Retinal pigment epithelial cell (primary cell): ENCODE results near the gene UCHL1.

ENCODE experiments used
- DNase-seq: peaks from one replicate; pipeline ENCODE4 v3.0.0-alpha.2; 2010; ENCODE audit warnings: low read depth
- H3K4me3 ChIP-seq: 2 replicates; pipeline ENCODE4 v1.5.1; 2011; ENCODE audit warnings: mild to moderate bottlenecking, low read length, control low read depth, moderate library complexity
- CTCF ChIP-seq: conservative IDR thresholded peaks from 2 replicates; pipeline ENCODE4 v1.5.1; 2011; ENCODE audit warnings: low read depth, low read length, control low read depth, inconsistent platforms

The UCHL1 gene

DNA sequence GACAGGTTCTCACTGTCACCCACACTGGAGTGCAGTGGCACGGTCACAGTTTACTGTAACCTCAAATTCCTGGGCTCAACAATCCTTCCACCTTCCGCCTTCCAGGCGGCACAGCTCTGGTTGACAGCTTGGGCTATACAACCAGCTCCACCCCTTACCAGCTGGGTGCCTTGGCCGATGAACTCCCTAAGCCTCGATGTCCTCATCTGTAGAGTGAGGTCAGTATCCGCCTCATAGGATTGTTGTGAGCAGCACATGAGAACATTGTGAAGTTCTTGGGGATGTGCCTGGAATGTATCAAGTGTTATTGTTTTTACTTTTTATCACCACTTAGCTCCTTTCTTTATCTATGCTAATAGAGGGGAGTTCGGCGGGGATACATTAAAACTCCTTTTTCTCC, 23.3 kb downstream of the UCHL1 start:
- no peak for TF ChIP-seq CTCF
- DNase-seq, result no peak
- no peak overlapping the region for H3K4me3 ChIP-seq

GRCh38 chr4:41281038-41281634, 24.4 kb downstream of the UCHL1 start:
- H3K4me3 ChIP-seq, result no peak overlapping the region
- peak; percentile 56 for DNase-seq
- peak; percentile 88 for TF ChIP-seq CTCF

GRCh38 chr4:41282366-41282765, 25.6 kb downstream of the UCHL1 start:
- no peak for TF ChIP-seq CTCF
- DNase-seq, result no peak
- H3K4me3 ChIP-seq, result no peak overlapping the region

DNA sequence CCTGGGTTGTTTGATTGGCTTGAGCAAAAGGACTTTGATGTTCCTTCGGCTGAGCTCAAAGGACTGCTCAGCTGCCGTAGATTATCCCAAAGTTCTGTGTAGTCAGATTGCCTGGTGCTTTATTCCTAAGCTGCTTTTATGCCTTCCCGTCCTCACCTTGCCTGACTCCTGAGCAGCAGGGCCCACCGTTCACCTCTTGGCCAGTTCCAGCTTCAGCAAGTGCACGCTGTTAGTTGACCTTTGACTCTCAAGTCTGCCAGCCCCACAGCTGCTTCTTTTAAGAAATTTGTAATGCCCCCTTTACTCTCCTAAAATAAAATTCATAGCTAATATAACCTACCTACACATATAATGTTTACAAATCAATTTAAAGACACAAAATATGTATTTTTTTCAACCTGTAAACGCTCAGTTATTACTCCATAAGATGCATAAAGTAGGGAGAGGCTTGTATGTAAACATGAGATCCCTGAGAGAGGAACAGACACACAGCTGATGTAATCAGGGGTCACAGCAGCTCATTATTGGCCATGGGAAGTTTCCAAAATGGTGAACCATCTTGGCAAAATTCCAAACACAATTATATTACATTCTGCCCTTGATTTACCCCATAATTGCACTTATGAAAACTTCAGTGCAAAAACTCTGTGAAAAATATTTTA, 28.6 kb downstream of the UCHL1 start:
- DNase-seq, result no peak
- TF ChIP-seq CTCF, result no peak

GRCh38 chr4:41285864-41286235, 29.1 kb downstream of the UCHL1 start:
- H3K4me3 ChIP-seq, result no peak overlapping the region
- TF ChIP-seq CTCF, result no peak
- no peak for DNase-seq

More for the DNA sequence above, 28.6 kb downstream of the UCHL1 start:
- no peak overlapping the region for H3K4me3 ChIP-seq

DNA sequence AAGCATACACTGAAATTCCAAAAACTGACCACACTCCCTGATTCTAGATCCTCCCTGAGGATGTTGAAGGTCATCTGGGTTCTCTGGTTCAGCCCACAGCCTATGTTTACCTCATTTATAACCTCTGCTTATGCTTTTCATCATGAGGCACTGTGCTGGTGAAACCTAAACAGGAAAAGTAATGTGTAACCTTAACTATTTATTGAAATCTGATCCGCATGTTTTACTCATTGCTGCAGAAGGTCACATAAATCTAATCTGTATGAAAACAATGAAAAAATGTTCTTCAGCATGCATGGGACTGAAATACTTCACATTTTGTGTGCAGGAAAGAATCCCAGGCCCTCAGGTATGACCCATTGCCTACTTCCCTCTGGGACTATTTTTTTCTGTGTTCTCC, 30.3 kb downstream of the UCHL1 start:
- H3K4me3 ChIP-seq, result no peak overlapping the region
- DNase-seq, result peak; percentile 21
- no peak for TF ChIP-seq CTCF

DNA sequence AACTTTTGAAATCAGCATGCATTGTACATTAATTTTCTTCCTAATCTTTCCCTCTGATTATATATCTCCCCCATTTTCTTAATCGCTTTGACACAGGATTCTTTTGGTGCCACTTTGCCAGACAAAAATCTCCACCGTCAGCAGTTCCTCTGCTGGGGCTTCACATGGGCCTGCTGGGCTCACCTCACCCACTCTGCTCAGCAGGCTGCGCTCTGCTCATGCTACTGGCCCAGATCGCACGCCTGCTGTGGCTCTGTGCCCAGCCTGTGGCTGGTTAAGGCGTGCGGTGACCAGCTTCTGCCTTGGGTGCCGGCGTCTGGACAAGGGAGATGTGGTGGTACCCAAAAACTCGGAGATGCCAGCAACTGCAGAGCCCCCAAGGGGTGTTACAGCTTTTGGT, 31.1 kb downstream of the UCHL1 start:
- no peak for DNase-seq
- H3K4me3 ChIP-seq, result no peak overlapping the region
- TF ChIP-seq CTCF, result no peak
